ENCODE measurements around the gene MAP2K2.
"Not testable (repeated sequence)": the region's sequence is repeated elsewhere in the genome, so short reads cannot be mapped to it uniquely, and the experiment has no call there.

MAP2K2 gene

GRCh38 chr19:4123615-4124568, at the start of gene MAP2K2:
MAP2K2 (minus strand) TSS chr19:4124122; CDS start chr19:4123875, 247 bp downstream.
- DNase-seq = peak; percentile 85

- no peak for DNase-seq
Observed at GRCh38 chr19:4172861-4173473, 49.0 kb upstream of the MAP2K2 start.

- no peak for DNase-seq
Observed at GRCh38 chr19:4171676-4172075, 47.8 kb upstream of the MAP2K2 start.

GRCh38 chr19:4164262-4164661, 40.3 kb upstream of the MAP2K2 start:
- DNase-seq = no peak

GRCh38 chr19:4161415-4162077, 37.6 kb upstream of the MAP2K2 start:
- no peak for DNase-seq

GRCh38 chr19:4157971-4158370, 34.0 kb upstream of the MAP2K2 start:
- not testable (repeated sequence) for DNase-seq

GRCh38 chr19:4157164-4157563, 33.2 kb upstream of the MAP2K2 start:
- DNase-seq = no peak

- DNase-seq = no peak
Observed at GRCh38 chr19:4154571-4155312, 30.8 kb upstream of the MAP2K2 start.

GRCh38 chr19:4152241-4152998, 28.5 kb upstream of the MAP2K2 start:
- no peak for DNase-seq

- DNase-seq = no peak
Observed at GRCh38 chr19:4151623-4152022, 27.7 kb upstream of the MAP2K2 start.

GRCh38 chr19:4149518-4150288, 25.8 kb upstream of the MAP2K2 start:
- DNase-seq = peak; percentile 5

GRCh38 chr19:4144666-4145249, 20.8 kb upstream of the MAP2K2 start:
- no peak for DNase-seq

GRCh38 chr19:4142916-4143315, 19.0 kb upstream of the MAP2K2 start:
- not testable (repeated sequence) for DNase-seq

GRCh38 chr19:4140237-4140711, 16.4 kb upstream of the MAP2K2 start:
- DNase-seq = peak; percentile 65

GRCh38 chr19:4139614-4140236, 15.8 kb upstream of the MAP2K2 start:
- DNase-seq = peak; percentile 55

GRCh38 chr19:4138445-4138844, 14.5 kb upstream of the MAP2K2 start:
- DNase-seq = no peak

- DNase-seq = no peak
Observed at GRCh38 chr19:4136680-4137088, 12.8 kb upstream of the MAP2K2 start.

GRCh38 chr19:4135386-4135785, 11.5 kb upstream of the MAP2K2 start:
- not testable (repeated sequence) for DNase-seq

GRCh38 chr19:4134351-4134750, 10.4 kb upstream of the MAP2K2 start:
- no peak for DNase-seq

Measured in NCI-H1092 treated with DMSO at 0.1 percent for 48 hours (cell line).